Globus pallidus (tissue), 1 donor: Measurements from ENCODE around the gene SETMAR.
"Not testable (repeated sequence)": the region's sequence is repeated elsewhere in the genome, so short reads cannot be mapped to it uniquely, and the experiment has no call there.

Source experiments
- DNase-seq: peaks from one replicate; pipeline ENCODE4 v3.0.0-alpha.2; 2015; ENCODE audit warnings: low spot score

SETMAR gene

DNA sequence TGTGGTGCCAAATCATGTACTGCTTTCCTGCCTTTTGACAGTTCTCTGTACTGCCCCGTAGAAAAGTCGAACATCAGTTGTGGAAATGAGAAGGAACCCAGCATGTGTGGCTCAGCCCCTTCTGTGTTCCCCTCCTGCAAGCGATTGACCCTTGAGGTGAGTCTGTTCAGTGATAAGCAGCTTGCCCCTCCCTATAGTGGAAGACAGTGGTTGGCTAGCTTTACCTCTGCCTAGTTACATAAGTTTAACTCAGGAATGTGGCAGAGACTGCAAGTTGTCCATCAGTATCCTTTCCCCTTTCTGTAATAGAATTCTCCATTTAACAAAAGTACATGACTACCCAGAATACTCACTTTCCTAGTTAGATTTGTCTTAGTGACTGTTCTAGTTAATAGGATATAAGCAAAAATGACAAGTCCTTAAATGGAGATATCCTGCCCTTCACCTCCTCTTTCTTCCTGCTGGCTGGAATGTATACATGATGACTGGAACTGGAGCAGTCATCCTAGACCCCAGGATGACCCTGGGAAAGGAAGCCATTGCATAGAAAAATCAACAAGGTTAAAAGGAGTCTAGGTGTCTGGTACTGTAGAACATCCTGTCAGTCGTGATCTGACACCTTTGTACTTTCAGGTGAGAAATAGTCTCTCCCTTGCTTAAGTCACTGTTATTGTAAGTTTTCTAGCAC lies 10.6 kb downstream of the SETMAR start:
- no peak for DNase-seq

DNA sequence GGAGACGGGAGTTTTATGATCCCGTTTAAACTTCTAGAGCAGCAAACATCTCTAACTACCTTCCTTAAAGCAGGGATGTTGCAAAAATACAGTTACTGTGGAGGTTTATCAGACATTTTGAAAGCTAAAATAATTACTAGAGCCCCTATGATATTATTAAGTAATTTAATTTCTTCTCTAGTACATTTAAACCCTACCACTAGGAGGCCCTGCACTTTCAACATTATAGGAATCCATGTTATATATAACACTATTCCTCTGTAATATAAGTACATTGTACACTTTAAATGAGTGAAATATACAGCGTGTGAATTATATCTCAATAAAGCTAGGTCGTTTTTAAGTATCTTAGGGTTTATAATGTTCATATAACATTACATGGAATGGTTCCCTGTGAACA lies 11.5 kb downstream of the SETMAR start:
- no peak for DNase-seq

DNA sequence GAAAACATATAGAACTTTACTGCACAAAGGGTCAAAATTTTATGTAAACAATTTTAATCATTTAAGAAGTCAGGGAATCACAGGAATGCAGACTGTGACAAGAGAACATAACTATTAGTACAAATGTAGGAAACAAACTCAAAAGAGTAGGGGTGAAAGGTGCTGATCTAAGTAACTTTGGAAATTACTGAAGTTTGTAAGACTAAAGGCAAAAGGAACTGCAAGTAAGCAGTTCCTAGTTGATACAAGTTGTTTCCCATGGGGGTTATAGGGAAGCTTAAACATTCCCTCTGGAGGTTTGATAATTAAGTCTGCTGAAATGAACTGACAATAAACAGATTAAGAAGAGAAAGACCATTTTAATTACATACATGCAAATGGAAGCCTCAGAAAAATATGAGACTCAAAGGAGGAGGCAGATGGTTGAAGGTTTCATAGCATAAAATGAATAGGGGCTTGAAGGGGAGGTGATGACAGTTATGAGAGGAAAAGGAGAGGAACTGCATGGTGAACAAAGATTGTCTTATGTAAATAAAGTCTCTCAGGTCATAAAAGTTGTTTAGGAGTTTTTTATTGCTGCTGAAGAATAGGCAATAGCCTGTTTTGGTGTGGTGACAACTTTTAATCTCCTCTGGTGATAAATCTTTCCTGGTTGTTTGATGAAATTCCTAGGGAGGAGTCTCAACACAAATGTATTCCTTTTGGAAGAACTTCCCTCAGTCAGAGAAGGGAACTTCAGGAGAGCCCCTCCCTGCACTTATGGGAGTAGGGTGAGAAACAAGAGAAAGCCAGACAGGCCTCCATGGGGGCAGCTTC lies 17.1 kb downstream of the SETMAR start:
- no peak for DNase-seq

DNA sequence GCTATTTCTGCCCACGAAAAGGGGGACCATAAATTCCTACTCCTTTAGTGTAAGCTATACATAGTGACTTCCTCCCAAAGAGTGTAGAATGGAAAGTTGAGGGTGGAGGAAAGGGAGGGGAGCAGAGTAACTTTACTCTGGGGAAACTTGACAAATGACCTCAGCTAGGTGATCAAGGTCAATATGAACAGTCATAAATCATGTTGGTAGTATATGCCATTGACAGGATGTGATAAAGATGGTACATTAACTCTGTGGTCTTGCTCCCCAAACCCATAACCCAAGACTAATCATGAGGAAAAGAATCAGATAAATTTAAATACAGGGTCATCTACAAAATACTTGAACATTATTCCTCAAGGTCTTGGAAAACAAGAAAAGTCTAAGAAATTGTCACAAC lies 18.6 kb downstream of the SETMAR start:
- DNase-seq = no peak

- DNase-seq = no peak
Measured at GRCh38 chr3:4322635-4323034, 19.5 kb downstream of the SETMAR start.

DNA sequence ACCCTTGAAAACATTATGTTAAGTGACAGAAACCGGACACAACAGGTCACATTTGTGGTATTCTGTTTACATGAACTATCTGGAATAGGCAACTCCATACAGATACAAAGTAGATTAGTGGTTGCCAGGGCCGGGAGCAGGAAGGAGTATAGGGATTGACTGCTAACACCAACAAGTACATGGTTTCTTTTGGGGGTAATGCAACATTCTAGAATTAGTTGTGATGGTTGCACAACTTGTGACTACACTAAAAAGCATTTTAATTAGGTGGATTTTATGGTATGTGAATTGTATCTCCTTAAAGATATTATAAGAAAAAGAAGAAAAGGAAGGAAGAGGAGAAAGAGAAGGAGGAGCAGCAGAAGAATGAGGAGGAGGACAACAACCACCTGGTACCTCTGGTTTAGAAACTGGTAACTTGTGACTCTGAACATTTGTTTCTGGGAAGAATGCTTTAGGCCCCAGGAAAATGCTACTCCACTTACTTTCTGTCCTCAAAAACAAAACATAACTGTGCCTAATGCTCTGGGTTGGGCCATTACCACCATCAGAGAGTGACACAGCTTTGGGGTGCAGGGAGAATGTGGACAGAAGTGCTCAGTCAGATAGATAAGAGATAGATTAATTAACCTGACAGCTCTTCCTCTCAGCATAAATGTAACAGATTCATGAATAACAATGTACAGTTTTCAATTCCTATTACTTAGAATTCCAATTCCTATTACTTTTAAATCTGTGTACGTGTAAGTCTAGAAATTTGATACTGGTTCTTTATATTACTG lies 20.3 kb downstream of the SETMAR start:
- DNase-seq = no peak

DNA sequence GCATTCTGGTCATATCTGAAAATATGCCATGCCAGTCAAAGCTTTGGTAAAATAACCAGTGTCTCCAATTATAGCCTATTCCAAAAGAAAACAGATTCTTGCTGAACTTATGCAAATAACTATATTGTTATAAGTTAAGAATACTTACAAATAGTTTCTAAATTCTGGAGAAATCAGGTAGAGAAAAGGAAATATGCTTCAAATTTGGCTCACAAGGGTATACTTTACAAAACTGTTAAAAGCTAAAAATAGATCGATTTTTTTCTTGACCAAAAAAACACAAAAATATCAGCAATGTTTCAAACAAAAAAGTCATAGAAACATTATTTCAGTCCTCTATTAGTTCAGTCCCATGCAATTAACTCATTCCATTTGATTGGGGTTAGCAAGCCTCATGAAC lies 23.7 kb downstream of the SETMAR start:
- DNase-seq = no peak

- not testable (repeated sequence) for DNase-seq
Measured at GRCh38 chr3:4329806-4330205, 26.6 kb downstream of the SETMAR start.

- no peak for DNase-seq
Measured at GRCh38 chr3:4332111-4332510, 28.9 kb downstream of the SETMAR start.

GRCh38 chr3:4332574-4332973 lies 29.4 kb downstream of the SETMAR start:
- no peak for DNase-seq

- no peak for DNase-seq
Measured at GRCh38 chr3:4332991-4333390, 29.8 kb downstream of the SETMAR start.

GRCh38 chr3:4334548-4334947 lies 31.4 kb downstream of the SETMAR start:
- DNase-seq = no peak

GRCh38 chr3:4335840-4336562 lies 32.8 kb downstream of the SETMAR start:
- no peak for DNase-seq

GRCh38 chr3:4336850-4337546 lies 33.8 kb downstream of the SETMAR start:
- no peak for DNase-seq

GRCh38 chr3:4338751-4339150 lies 35.6 kb downstream of the SETMAR start:
- DNase-seq = no peak

GRCh38 chr3:4340077-4340410 lies 36.9 kb downstream of the SETMAR start:
- no peak for DNase-seq

DNA sequence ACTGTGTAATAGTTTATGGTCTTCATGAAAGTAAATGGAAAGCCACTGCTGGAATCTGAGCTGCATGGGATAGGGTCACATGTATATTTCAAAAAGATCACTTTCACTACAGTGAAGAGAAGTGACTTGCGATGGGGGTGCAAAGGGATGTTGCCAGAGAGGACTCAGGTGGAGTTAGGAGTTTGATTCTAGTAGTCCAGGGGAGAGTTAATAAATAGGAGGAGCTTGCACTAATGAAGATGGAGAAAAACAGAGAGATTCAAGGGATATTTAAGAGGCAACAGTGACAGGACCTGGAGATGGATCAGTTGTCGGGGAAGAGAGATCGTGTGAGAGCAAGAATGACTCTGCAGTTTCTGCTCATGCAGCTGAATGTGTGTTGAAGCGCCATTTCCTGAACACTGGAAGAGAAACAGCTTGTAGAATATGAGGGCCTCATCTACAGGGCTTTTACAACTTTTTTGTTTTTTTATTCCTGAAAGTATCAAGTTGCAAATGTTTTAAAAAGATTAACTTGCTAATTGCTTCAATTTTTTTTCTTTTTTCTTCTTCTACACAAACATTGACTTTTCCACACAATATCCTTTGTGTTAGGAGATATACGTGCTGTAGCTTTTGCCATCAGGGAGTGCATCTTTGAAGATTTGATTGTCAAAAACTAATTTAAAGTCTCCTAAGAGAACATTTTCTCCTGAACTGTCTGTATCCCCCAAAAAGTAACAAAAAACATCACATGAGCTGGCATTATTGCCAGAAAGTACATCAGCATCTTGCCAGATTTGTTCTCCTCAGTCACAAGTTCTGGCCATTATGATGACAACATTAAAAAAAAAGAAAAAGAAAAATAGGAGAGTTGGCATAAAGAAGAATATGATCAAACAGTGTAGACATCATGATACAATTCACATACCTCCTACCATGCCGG lies 37.5 kb downstream of the SETMAR start:
- peak; percentile 49 for DNase-seq

- peak; percentile 59 for DNase-seq
Measured at GRCh38 chr3:4341336-4341675, 38.1 kb downstream of the SETMAR start.

- DNase-seq = no peak
Measured at GRCh38 chr3:4343258-4343657, 40.1 kb downstream of the SETMAR start.

- peak; percentile 64 for DNase-seq
Measured at GRCh38 chr3:4350789-4351163, 47.6 kb downstream of the SETMAR start.
